Measurements from ENCODE around the gene USP44. TPM values are rescaled to one million over a fixed set of nuclear protein-coding genes. Genes with fewer than 3 reads are reported as not detected.
A peak's percentile ranks its signal among the peaks of the same experiment; 100 is the strongest.
"Not testable (repeated sequence)": the region's sequence is repeated elsewhere in the genome, so short reads cannot be mapped to it uniquely, and the experiment has no call there.

Gene USP44
- total and polyA plus RNA-seq, 11 donors = 0.09 to 1.2 (median 0.33) TPM; not detected in 3

DNA sequence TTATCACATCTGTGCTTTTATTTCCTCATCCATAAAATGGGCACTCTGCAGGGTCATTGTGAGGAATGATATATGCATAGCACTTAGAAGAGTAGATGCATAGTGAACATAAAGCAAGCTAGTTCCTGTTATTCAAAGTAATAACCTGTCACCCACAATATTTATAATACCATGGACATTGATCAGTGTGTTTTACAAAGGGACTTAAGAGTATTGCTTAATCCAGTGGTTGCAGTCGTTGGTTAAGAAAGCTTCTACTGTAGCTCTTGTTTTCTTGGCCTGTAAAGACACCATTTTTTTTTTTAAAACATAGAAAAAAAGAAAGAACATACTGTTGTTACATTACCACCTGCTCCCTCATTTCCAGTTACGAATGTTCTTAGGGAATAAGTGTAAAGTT is 64.3 kb downstream of the USP44 start:
- TF ChIP-seq, protein P1, sequence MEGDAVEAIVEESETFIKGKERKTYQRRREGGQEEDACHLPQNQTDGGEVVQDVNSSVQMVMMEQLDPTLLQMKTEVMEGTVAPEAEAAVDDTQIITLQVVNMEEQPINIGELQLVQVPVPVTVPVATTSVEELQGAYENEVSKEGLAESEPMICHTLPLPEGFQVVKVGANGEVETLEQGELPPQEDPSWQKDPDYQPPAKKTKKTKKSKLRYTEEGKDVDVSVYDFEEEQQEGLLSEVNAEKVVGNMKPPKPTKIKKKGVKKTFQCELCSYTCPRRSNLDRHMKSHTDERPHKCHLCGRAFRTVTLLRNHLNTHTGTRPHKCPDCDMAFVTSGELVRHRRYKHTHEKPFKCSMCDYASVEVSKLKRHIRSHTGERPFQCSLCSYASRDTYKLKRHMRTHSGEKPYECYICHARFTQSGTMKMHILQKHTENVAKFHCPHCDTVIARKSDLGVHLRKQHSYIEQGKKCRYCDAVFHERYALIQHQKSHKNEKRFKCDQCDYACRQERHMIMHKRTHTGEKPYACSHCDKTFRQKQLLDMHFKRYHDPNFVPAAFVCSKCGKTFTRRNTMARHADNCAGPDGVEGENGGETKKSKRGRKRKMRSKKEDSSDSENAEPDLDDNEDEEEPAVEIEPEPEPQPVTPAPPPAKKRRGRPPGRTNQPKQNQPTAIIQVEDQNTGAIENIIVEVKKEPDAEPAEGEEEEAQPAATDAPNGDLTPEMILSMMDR (IDR thresholded peaks at IDR 0.05) = no peak
- TF ChIP-seq POLR2A (IDR thresholded peaks at IDR 0.05) = no peak
- no peak for DNase-seq
- WGBS, 4 donors = 82 to 93% (median 85%) methylated on average over 2 of the region's 2 CpGs
- H3K27me3 ChIP-seq = no peaks in the 10 kb centered on the region
- H3K27ac ChIP-seq = no peak overlapping the region
- no peaks in the 10 kb centered on the region for H3K9me3 ChIP-seq
- intact Hi-C loops (cut with DNase I) = no loop called here
- no peak for ATAC-seq
- H3K36me3 ChIP-seq = peaks cover 0 to 88% (median 57%) of the 10 kb centered on the region in 9 donors
- no peak overlapping the region for H3K4me3 ChIP-seq
- peaks cover 0 to 13% (median 2%) of the 10 kb centered on the region in 12 donors for H3K4me1 ChIP-seq

DNA sequence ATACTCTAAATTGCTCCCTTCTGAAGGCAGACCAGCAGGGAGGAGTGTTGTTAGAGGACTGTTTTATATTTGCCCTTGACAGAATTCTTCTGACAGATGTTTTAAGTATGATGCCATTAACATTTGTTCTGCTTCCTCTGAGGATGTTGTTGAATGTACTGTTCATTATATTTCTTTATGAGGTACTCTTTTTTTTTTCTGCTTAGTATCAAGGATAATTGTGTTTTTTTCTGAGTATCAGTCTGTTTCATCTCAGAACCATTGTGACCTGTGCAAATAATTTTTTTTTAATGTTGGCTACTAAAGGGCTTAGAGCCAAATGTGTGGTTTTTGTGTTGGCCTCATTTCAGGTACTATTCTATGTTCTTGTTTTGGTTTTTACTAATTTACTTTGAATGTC is 66.8 kb downstream of the USP44 start:
- ATAC-seq = peak in 2 of 4 donors; percentile 36 to 51
- TF ChIP-seq POLR2A (IDR thresholded peaks at IDR 0.05) = no peak
- TF ChIP-seq, protein P1 (IDR thresholded peaks at IDR 0.05) = no peak
- Histone ChIP-seq H3K9me3 (no peaks in the 10 kb centered on the region), H3K4me3 (no peak overlapping the region), H3K36me3 (peaks cover 0 to 73% (median 53%) of the 10 kb centered on the region in 9 donors), H3K4me1 (peaks cover 0 to 34% (median 15%) of the 10 kb centered on the region in 12 donors), H3K27ac (no peak overlapping the region), H3K27me3 (no peaks in the 10 kb centered on the region)
- intact Hi-C loops (cut with DNase I) = no loop called here
- DNase-seq = no peak

DNA sequence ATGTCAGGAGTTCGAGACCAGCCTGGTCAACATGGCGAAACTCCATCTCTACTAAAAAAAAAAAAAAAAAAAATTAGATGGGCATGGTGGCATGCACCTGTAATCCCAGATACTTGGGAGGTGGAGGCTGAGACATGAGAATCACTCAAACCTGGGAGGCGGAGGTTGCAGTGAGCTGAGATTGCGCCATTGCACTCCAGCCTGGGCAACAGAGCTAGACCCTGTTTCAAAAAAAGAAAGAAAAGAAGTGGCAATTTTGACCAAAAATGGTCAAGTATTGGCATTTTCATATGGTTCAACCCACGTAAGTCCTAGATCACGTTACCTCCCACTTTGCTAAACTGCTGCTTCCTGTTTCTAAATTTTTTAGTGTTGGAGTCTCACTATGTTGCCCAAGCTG is 68.7 kb downstream of the USP44 start:
- ATAC-seq; H3K9me3 ChIP-seq; H3K27me3 ChIP-seq; intact Hi-C loops (cut with DNase I); H3K4me3 ChIP-seq; DNase-seq; H3K27ac ChIP-seq: not testable (repeated sequence)
- Histone ChIP-seq H3K36me3 (peaks cover 0 to 72% (median 58%) of the 10 kb centered on the region in 9 donors), H3K4me1 (peaks cover 0 to 43% (median 16%) of the 10 kb centered on the region in 12 donors)
- WGBS, 4 donors = 86 to 94% (median 94%) methylated on average over 6 of the region's 6 CpGs

DNA sequence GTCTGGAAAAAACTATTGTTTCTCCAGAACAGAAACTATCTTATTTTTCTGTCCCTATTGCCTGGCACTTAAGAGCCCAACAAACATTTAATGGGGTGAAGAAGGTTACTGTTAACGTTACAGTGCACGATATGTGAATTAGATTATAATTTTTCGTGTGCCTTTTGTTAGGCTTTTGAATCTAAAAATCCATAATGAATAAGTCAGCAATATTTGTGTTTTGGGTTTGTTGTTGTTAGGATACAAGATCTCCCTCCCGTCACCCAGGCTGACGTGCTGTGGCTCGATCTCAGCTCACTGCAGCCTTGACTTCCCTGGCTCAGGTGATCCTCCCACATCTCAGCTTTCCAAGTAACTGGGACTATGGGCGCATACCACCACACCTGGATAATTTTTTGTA is 69.4 kb downstream of the USP44 start:
- WGBS, 4 donors = 63 to 74% (median 73%) methylated on average over 7 of the region's 7 CpGs
- no peak overlapping the region for H3K4me3 ChIP-seq
- peaks cover 0 to 48% (median 16%) of the 10 kb centered on the region in 12 donors for H3K4me1 ChIP-seq
- peak in 1 of 4 donors; percentile 38 for ATAC-seq
- no peaks in the 10 kb centered on the region for H3K27me3 ChIP-seq
- TF ChIP-seq POLR2A (IDR thresholded peaks at IDR 0.05) = no peak
- TF ChIP-seq, protein P1 (IDR thresholded peaks at IDR 0.05) = no peak
- intact Hi-C loops (cut with DNase I) = no loop called here
- DNase-seq = no peak
- H3K27ac ChIP-seq = no peak overlapping the region
- no peaks in the 10 kb centered on the region for H3K9me3 ChIP-seq
- peaks cover 0 to 72% (median 58%) of the 10 kb centered on the region in 9 donors for H3K36me3 ChIP-seq

DNA sequence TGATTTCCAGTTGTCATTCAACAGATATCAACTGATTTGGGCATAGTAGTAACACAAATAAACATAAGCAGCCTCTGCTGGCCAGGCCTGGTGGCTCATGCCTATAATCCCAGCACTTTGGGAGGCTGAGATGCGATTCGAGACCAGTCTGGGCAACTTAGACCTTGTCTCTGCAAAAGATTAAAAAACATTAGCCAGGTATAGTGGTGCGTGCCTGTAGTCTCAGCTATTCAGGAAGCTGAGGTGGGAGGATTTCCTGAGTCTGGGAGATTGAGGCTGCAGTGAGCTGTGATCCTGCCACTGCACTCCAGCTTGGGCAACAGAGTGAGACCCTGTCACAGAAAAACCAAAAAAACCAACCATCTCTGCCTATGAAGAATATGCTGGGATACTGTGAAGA is 70.2 kb downstream of the USP44 start:
- DNase-seq (no peak), ATAC-seq (peak in 1 of 4 donors; percentile 25)
- Histone ChIP-seq H3K4me1 (peaks cover 0 to 50% (median 16%) of the 10 kb centered on the region in 12 donors), H3K4me3 (no peak overlapping the region), H3K9me3 (no peaks in the 10 kb centered on the region), H3K36me3 (peaks cover 0 to 72% (median 58%) of the 10 kb centered on the region in 9 donors), H3K27ac (no peak overlapping the region), H3K27me3 (no peaks in the 10 kb centered on the region)
- no peak for TF ChIP-seq POLR2A (IDR thresholded peaks at IDR 0.05)
- TF ChIP-seq, protein P1 (IDR thresholded peaks at IDR 0.05) = no peak
- 52 to 65% (median 63%) methylated on average over 3 of the region's 3 CpGs for WGBS, 4 donors
- intact Hi-C loops (cut with DNase I) = no loop called here

Measured in heart left ventricle (tissue), 16 donors.